ENCODE results near the gene BHLHA9. TPM values are rescaled to one million over a fixed set of nuclear protein-coding genes. Genes with fewer than 3 reads are reported as not detected.

BHLHA9 gene
- total and polyA plus RNA-seq, 2 donors (not counting 3 experiments of a cell fraction or from before 2014, with no cell fraction given), result not detected

GRCh38 chr17:1290676-1291075 is 20.4 kb downstream of the BHLHA9 start:
- no peaks in the 10 kb centered on the region for H3K27me3 ChIP-seq (ENCODE audit: control insufficient read depth in 2 of 2, insufficient read depth in 2 of 2, low read length in 2 of 2)
- H3K9ac ChIP-seq (replicated peaks; ENCODE audit: extremely low read depth, insufficient read depth, low read length), result no peak overlapping the region
- intact Hi-C loops (cut with micrococcal nuclease) (no loop called here), dilution Hi-C loops (cut with MboI; ENCODE audit: extremely low pct_ligation_motif_present, low sequenced_read_pairs) (no loop called here)
- H3K36me3 ChIP-seq (ENCODE audit: control insufficient read depth in 2 of 2, extremely low read depth in 1 of 2, insufficient read depth in 2 of 2, low read length in 2 of 2), result no peaks in the 10 kb centered on the region
- no peak overlapping the region for H3K4me3 ChIP-seq (replicated peaks in 1 of 3; ENCODE audit: insufficient read depth in 1 of 3, low read depth in 1 of 3, low read length in 3 of 3)
- no peaks in the 10 kb centered on the region for H4K20me1 ChIP-seq (replicated peaks; ENCODE audit: control insufficient read depth, extremely low read depth, insufficient read depth, low read length)
- POLR2A ChIA-PET, result no interaction called here
- no peaks in the 10 kb centered on the region for H3K9me3 ChIP-seq (replicated peaks; ENCODE audit: control insufficient read depth, insufficient read depth, low read length)
- H3K9me1 ChIP-seq (replicated peaks; ENCODE audit: control insufficient read depth, extremely low read depth, insufficient read depth, low read length), result no peaks in the 10 kb centered on the region
- no TSS peak for BruUV-seq (replicated peaks)
- no peak for FAIRE-seq
- H3K4me2 ChIP-seq (ENCODE audit: insufficient read depth, low read length), result no peak overlapping the region
- TF ChIP-seq JUN (IDR thresholded peaks at IDR 0.05; ENCODE audit: borderline replicate concordance, insufficient read depth, insufficient read length, low read depth), result no peak
- no peak for TF ChIP-seq EZH2 (IDR thresholded peaks at IDR 0.05; ENCODE audit: borderline replicate concordance, low read depth, low read length, severe bottlenecking)
- TF ChIP-seq MAX (IDR thresholded peaks at IDR 0.05; ENCODE audit: insufficient read depth, insufficient read length), result no peak
- TF ChIP-seq CTCF (IDR thresholded peaks at IDR 0.05; ENCODE audit: extremely low read depth in 1 of 2, insufficient read depth in 1 of 2, low read depth in 1 of 2, low read length in 2 of 2), result no peak
- TF ChIP-seq GATA2 (IDR thresholded peaks at IDR 0.05; ENCODE audit: insufficient read depth, insufficient read length, low read depth, low read length), result no peak
- TF ChIP-seq POLR2AphosphoS5 (IDR thresholded peaks at IDR 0.05; ENCODE audit: insufficient read depth, low read depth, low read length), result no peak
- no peak for TF ChIP-seq MYC (IDR thresholded peaks at IDR 0.05; ENCODE audit: low read depth, low read length)
- no peak for TF ChIP-seq POLR2A (IDR thresholded peaks at IDR 0.05; ENCODE audit: low read depth, low read length)
- no peak for TF ChIP-seq FOS (IDR thresholded peaks at IDR 0.05; ENCODE audit: borderline replicate concordance, insufficient read depth, low read length)
- CTCF ChIA-PET, result no interaction called here
- no peak for DNase-seq (ENCODE audit: low read depth, low spot score)
- no peak overlapping the region for H2AFZ ChIP-seq (ENCODE audit: low read depth, low read length)
- H3K4me1 ChIP-seq (ENCODE audit: control insufficient read depth, extremely low read depth, insufficient read depth, low read length), result no peaks in the 10 kb centered on the region
- no peaks in the 10 kb centered on the region for H3K79me2 ChIP-seq (ENCODE audit: control insufficient read depth, insufficient read depth, low read length)
- H3K27ac ChIP-seq (ENCODE audit: insufficient read depth, low read depth, low read length), result no peak overlapping the region

All from endothelial cell of umbilical vein (primary cell).